ENCODE data around the gene PLOD2.
A peak's percentile ranks its signal among the peaks of the same experiment; 100 is the strongest.

Gene PLOD2

GRCh38 chr3:146160964-146161662, at the start of gene PLOD2:
TSS of gene PLOD2 (minus strand) at chr3:146161184. CDS start at chr3:146160989, 195 bp downstream.
- peak; percentile 92 for DNase-seq

GRCh38 chr3:146209371-146209770, 48.4 kb upstream of the PLOD2 start:
- DNase-seq, result no peak

GRCh38 chr3:146203776-146204175, 42.8 kb upstream of the PLOD2 start:
- DNase-seq, result no peak

- DNase-seq, result no peak
These were observed 39.7 kb upstream of the PLOD2 start for GRCh38 chr3:146200461-146201220.

GRCh38 chr3:146199762-146200161, 38.8 kb upstream of the PLOD2 start:
- DNase-seq, result no peak

GRCh38 chr3:146196789-146197188, 35.8 kb upstream of the PLOD2 start:
- no peak for DNase-seq

GRCh38 chr3:146195605-146196004, 34.6 kb upstream of the PLOD2 start:
- no peak for DNase-seq

- DNase-seq, result no peak
These were observed 34.0 kb upstream of the PLOD2 start for GRCh38 chr3:146195030-146195429.

- no peak for DNase-seq
These were observed 30.1 kb upstream of the PLOD2 start for GRCh38 chr3:146191051-146191450.

- peak; percentile 53 for DNase-seq
These were observed 28.7 kb upstream of the PLOD2 start for GRCh38 chr3:146189519-146190173.

GRCh38 chr3:146187334-146187950, 26.5 kb upstream of the PLOD2 start:
- DNase-seq, result peak; percentile 20

- DNase-seq, result no peak
These were observed 23.4 kb upstream of the PLOD2 start for GRCh38 chr3:146184241-146185015.

- DNase-seq, result no peak
These were observed 20.2 kb upstream of the PLOD2 start for GRCh38 chr3:146181216-146181615.

GRCh38 chr3:146180376-146180775, 19.4 kb upstream of the PLOD2 start:
- no peak for DNase-seq

GRCh38 chr3:146178006-146178689, 17.2 kb upstream of the PLOD2 start:
- DNase-seq, result no peak

GRCh38 chr3:146177519-146177918, 16.5 kb upstream of the PLOD2 start:
- no peak for DNase-seq

GRCh38 chr3:146177072-146177471, 16.1 kb upstream of the PLOD2 start:
- DNase-seq, result no peak

- no peak for DNase-seq
These were observed 11.6 kb upstream of the PLOD2 start for GRCh38 chr3:146172586-146172985.

GRCh38 chr3:146170591-146170990, 9.6 kb upstream of the PLOD2 start:
- DNase-seq, result no peak

- DNase-seq, result no peak
These were observed 8.9 kb upstream of the PLOD2 start for GRCh38 chr3:146169891-146170290.

GRCh38 chr3:146166826-146167225, 5.8 kb upstream of the PLOD2 start:
- no peak for DNase-seq

- DNase-seq, result no peak
These were observed 5.4 kb upstream of the PLOD2 start for GRCh38 chr3:146166415-146166821.
